Fibroblast of the conjunctiva (primary cell): ENCODE measurements around the gene CA5A.
"Not testable (repeated sequence)": the region's sequence is repeated elsewhere in the genome, so short reads cannot be mapped to it uniquely, and the experiment has no call there.

Experiments used
- DNase-seq: peaks from one replicate; pipeline ENCODE4 v3.0.0-alpha.2; 2010; ENCODE audit warnings: low read depth

The CA5A gene

GRCh38 chr16:87895641-87896141 is 40.6 kb downstream of the CA5A start:
- no peak for DNase-seq

- DNase-seq, result not testable (repeated sequence)
Observed at GRCh38 chr16:87894005-87894404, 42.3 kb downstream of the CA5A start.

GRCh38 chr16:87891764-87892163 is 44.6 kb downstream of the CA5A start:
- no peak for DNase-seq

- DNase-seq, result not testable (repeated sequence)
Observed at GRCh38 chr16:87889762-87890161, 46.6 kb downstream of the CA5A start.

GRCh38 chr16:87888346-87888745 is 48.0 kb downstream of the CA5A start:
- DNase-seq, result not testable (repeated sequence)

GRCh38 chr16:87887931-87888330 is 48.4 kb downstream of the CA5A start:
- DNase-seq, result not testable (repeated sequence)

GRCh38 chr16:87885371-87885967 is 50.9 kb downstream of the CA5A start:
- DNase-seq, result not testable (repeated sequence)

- no peak for DNase-seq
Observed at GRCh38 chr16:87882436-87883019, 53.8 kb downstream of the CA5A start.

- DNase-seq, result no peak
Observed at GRCh38 chr16:87881324-87882200, 54.8 kb downstream of the CA5A start.

GRCh38 chr16:87880117-87880696 is 56.1 kb downstream of the CA5A start:
- no peak for DNase-seq

GRCh38 chr16:87879411-87880013 is 56.8 kb downstream of the CA5A start:
- DNase-seq, result not testable (repeated sequence)

- DNase-seq, result no peak
Observed at GRCh38 chr16:87878704-87879103, 57.6 kb downstream of the CA5A start.

GRCh38 chr16:87877942-87878507 is 58.3 kb downstream of the CA5A start:
- no peak for DNase-seq

GRCh38 chr16:87874639-87875427 is 61.5 kb downstream of the CA5A start:
- no peak for DNase-seq

GRCh38 chr16:87870418-87871291 is 65.7 kb downstream of the CA5A start:
- not testable (repeated sequence) for DNase-seq

GRCh38 chr16:87869879-87870417 is 66.4 kb downstream of the CA5A start:
- DNase-seq, result not testable (repeated sequence)

GRCh38 chr16:87869061-87869878 is 67.1 kb downstream of the CA5A start, which contains the start of gene SLC7A5:
Gene SLC7A5, minus strand, starts transcription at chr16:87869507. Its CDS starts 85 bp downstream, at chr16:87869422.
- not testable (repeated sequence) for DNase-seq

- peak; percentile 64 for DNase-seq
Observed at GRCh38 chr16:87868254-87869029, 67.9 kb downstream of the CA5A start.
